Lower lobe of right lung (tissue), 2 donors: ENCODE measurements around the gene PRMT7. TPM values are rescaled to one million over a fixed set of nuclear protein-coding genes. Genes with fewer than 3 reads are reported as not detected.

Experiments
- ATAC-seq, 2 donors: fragments of 200-7000 bp; cut with Tn5 transposase; one replicate each; pipeline ENCODE4 v1.9.1; 2020 to 2022; ENCODE audit warnings: mild to moderate bottlenecking in 2 of 2, moderate library complexity in 2 of 2
- DNase-seq: peaks from one replicate; pipeline ENCODE4 v3.0.0-alpha.2; 2020
- H3K27ac ChIP-seq: fragments of 200-600 bp; one replicate; pipeline ENCODE4 v1.8.0; 2022
- H3K27me3 ChIP-seq: fragments of 200-600 bp; one replicate; pipeline ENCODE4 v1.8.0; 2022; ENCODE audit warnings: low read depth
- H3K36me3 ChIP-seq: fragments of 200-600 bp; one replicate; pipeline ENCODE4 v1.8.0; 2022; ENCODE audit warnings: mild to moderate bottlenecking
- H3K4me1 ChIP-seq: fragments of 200-600 bp; one replicate; pipeline ENCODE4 v1.8.0; 2022
- H3K4me3 ChIP-seq: fragments of 200-600 bp; one replicate; pipeline ENCODE4 v1.8.0; 2022; ENCODE audit warnings: mild to moderate bottlenecking
- H3K9me3 ChIP-seq: fragments of 200-600 bp; one replicate; pipeline ENCODE4 v1.8.0; 2022
- intact Hi-C: fragments of 100-400 bp; cut with DNase I; formaldehyde crosslinking; loops from one replicate; pipeline ENCODE4 v1.11.0; 2022
- total RNA-seq: library from RNA; stranded (reverse); fragmentation: NEBNext Ultra II Directional; extraction: Animal tissue kit (Norgen Biotek cat#: 25700); gene quantifications from one replicate; pipeline ENCODE4 v1.2.1, GENCODE V29; 2021
- TF ChIP-seq, protein P1 (sequence below): fragments of 200-600 bp; IDR thresholded peaks from one replicate; pipeline ENCODE4 v1.8.0; 2022; ENCODE audit warnings: antibody characterized with exemption, mild to moderate bottlenecking
- donor health status: DM: no; HTN: yes; CAD: no; lungs with severe emphysema.

The PRMT7 gene
- total RNA-seq, 1 donor from 2014 or later: 36.1 TPM

DNA sequence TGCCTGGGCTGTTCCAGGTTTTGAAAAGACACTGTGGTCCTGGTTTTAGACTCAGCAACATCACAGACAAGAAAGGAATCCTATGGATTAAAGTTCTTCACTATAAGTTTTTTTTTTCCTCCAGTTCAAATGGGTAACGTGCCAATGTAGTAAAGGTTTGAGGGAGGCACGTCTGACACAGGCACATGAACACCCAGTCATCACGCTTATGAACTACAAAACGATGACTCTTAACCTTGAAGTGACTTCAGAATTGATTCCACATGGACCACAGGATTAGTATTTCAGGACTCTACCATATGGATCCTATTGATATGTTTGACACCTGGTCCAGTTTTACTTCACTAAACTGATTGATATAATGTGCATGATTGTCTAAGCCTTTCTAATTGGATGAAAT lies 2.3 kb downstream of the PRMT7 start:
- no peak for DNase-seq
- Histone ChIP-seq H3K4me3 (no peak overlapping the region), H3K9me3 (no peaks in the 10 kb centered on the region), H3K27ac (no peak overlapping the region), H3K27me3 (no peaks in the 10 kb centered on the region), H3K4me1 (peaks cover 38% of the 10 kb centered on the region), H3K36me3 (peaks cover 32% of the 10 kb centered on the region)
- intact Hi-C loops: no loop called here
- ATAC-seq: no peak
- TF ChIP-seq, protein P1, sequence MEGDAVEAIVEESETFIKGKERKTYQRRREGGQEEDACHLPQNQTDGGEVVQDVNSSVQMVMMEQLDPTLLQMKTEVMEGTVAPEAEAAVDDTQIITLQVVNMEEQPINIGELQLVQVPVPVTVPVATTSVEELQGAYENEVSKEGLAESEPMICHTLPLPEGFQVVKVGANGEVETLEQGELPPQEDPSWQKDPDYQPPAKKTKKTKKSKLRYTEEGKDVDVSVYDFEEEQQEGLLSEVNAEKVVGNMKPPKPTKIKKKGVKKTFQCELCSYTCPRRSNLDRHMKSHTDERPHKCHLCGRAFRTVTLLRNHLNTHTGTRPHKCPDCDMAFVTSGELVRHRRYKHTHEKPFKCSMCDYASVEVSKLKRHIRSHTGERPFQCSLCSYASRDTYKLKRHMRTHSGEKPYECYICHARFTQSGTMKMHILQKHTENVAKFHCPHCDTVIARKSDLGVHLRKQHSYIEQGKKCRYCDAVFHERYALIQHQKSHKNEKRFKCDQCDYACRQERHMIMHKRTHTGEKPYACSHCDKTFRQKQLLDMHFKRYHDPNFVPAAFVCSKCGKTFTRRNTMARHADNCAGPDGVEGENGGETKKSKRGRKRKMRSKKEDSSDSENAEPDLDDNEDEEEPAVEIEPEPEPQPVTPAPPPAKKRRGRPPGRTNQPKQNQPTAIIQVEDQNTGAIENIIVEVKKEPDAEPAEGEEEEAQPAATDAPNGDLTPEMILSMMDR: no peak

DNA sequence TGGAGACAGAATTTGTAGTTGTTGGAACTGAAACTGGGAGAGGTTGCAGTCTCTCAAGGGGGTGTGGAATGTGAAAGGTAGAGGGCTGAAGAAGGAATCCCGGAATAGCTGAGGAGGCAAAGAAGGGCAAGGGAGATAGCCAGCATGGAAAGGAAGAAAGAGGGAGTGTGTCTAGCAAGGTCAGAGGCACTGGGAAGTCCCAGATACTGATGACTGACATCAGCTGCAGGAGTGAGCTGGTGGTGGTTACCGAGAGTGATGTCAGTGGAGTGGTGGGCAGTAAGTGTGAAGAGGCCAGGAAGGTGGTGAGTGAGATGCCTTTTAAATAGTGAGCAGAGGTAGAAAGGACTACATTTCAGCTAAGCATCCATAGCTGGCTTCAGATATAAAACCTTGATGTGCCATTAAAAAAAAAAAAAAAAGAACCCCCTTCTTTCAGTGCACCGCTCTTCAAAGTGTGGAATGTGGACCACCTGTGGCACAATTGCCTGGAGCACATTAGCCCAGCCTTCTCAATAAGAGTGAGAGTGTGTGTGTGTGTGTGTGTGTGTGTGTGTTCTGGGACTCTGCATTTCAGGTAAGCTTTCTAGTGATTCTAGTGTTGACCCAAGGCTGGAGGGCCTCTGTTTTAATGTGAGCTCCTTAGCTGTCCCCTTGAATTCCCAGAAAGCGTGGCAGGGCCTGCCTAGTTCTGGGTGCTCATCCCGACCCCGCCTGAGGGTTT lies 8.5 kb downstream of the PRMT7 start:
- peak; percentile 24 to 45 for ATAC-seq
- H3K9me3 ChIP-seq: no peaks in the 10 kb centered on the region
- DNase-seq: no peak
- H3K4me3 ChIP-seq: no peak overlapping the region
- H3K36me3 ChIP-seq: peaks cover 60% of the 10 kb centered on the region
- intact Hi-C loops: no loop called here
- no peak overlapping the region for H3K27ac ChIP-seq
- H3K4me1 ChIP-seq: no peaks in the 10 kb centered on the region
- H3K27me3 ChIP-seq: no peaks in the 10 kb centered on the region
- TF ChIP-seq, protein P1: no peak

DNA sequence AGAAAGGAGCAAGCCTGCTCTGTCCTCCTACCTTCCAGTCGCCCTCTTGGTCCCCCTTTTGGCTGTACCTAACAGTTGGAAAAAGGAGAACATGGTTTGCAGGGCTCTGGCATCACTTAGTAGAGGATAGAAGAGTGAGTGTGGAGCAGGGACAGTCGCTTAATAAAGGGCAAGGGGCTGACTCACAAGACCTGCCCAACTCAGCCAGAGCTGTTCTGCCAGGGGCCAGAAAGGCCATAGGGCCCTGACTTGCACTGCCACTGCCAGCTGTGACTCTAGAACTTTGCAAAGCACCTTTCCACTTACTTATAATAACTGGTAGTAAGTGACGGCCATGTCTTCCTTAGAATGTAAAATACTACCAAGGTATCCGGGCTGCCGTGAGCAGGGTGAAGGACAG lies 13.5 kb downstream of the PRMT7 start:
- no peak for ATAC-seq
- intact Hi-C loops: no loop called here
- Histone ChIP-seq H3K27ac (no peak overlapping the region), H3K36me3 (peaks cover 54% of the 10 kb centered on the region), H3K4me3 (no peak overlapping the region), H3K27me3 (no peaks in the 10 kb centered on the region), H3K9me3 (no peaks in the 10 kb centered on the region), H3K4me1 (peaks cover 9% of the 10 kb centered on the region)
- no peak for DNase-seq
- TF ChIP-seq, protein P1: no peak

DNA sequence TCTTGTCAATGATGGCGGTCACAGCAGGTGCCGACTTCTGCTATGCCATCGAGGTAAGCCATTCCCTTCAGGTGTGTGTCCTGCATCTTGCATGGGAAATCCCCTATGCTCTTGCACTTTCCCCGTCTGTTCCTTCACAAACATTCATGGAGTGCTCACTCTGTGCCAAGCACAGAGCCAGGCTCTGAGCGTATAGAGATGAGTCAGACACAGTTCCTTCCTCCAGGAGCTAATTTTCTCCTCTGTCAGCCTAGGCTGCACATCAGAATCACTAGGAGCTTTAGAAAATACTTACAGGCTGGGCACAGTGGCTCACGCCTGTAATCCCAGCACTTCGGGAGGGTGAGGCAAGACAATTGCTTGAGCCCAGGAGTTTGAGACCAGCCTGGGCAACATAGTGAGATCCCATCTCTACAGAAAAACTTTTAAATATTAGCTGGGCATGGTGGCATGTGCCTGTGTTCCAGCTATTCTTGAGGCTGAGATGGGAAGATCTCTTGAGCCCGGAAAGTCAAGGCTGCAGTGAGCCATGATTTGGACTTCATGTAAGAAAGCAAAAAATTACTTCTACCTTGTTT lies 14.1 kb downstream of the PRMT7 start:
- Histone ChIP-seq H3K9me3 (no peaks in the 10 kb centered on the region), H3K4me1 (peaks cover 9% of the 10 kb centered on the region), H3K4me3 (no peak overlapping the region), H3K27ac (no peak overlapping the region), H3K36me3 (peaks cover 54% of the 10 kb centered on the region), H3K27me3 (no peaks in the 10 kb centered on the region)
- DNase-seq: no peak
- TF ChIP-seq, protein P1: no peak
- ATAC-seq: no peak
- intact Hi-C loops: loop anchor here (5.0 kb wide), 1 partner anchor 63 kb away; the partner anchor contains the start of gene SLC7A6

DNA sequence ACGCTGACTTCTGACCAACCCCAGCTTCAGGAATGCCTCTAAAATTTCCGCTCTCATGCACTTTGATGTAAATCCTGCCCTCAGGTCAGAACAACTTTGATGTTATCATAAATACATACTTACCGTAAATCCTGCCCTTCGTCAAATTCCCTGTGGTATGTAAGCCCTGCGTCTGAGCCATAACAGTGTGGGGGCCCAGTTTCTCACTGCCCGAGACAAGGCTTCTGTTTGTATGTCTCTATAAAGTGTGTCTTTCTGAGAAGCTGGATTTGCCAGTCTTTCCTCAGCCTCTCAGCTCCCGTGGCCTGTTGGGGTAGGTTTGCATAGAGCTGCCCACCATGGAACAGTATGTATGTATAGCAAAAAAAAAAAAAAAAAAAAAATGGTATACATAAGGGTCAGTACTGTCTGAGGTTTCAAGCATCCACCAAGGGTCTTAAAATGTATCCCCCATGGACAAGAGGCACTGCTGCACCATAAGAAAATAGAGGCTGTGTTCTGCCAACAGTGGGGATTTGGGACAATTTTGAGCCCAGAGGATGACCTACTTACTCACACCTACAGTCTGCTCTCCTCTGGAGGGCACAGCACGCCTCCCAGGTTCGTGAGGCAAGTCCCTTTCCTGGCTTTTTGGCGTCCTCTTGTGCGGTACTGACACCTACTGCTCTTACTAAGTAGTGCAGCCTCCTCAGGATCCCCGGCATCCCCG lies 17.5 kb downstream of the PRMT7 start:
- H3K36me3 ChIP-seq: peaks cover 28% of the 10 kb centered on the region
- H3K9me3 ChIP-seq: no peaks in the 10 kb centered on the region
- intact Hi-C loops: loop anchor here (5.0 kb wide), 1 partner anchor 66 kb away; the partner anchor contains the start of gene SLC7A6
- TF ChIP-seq, protein P1: peak; percentile 96
- H3K27ac ChIP-seq: no peak overlapping the region
- H3K4me3 ChIP-seq: no peak overlapping the region
- H3K27me3 ChIP-seq: no peaks in the 10 kb centered on the region
- ATAC-seq: peak; percentile 92 to 94
- peak; percentile 82 for DNase-seq
- peaks cover 29% of the 10 kb centered on the region for H3K4me1 ChIP-seq
